ENCODE data around the gene KLHL22. TPM values are rescaled to one million over a fixed set of nuclear protein-coding genes. Genes with fewer than 3 reads are reported as not detected.
"Not testable (repeated sequence)": the region's sequence is repeated elsewhere in the genome, so short reads cannot be mapped to it uniquely, and the experiment has no call there.

Gene KLHL22
- total and polyA plus RNA-seq, 2 experiments from 2014 or later, result 23.6 to 38.0 TPM

DNA sequence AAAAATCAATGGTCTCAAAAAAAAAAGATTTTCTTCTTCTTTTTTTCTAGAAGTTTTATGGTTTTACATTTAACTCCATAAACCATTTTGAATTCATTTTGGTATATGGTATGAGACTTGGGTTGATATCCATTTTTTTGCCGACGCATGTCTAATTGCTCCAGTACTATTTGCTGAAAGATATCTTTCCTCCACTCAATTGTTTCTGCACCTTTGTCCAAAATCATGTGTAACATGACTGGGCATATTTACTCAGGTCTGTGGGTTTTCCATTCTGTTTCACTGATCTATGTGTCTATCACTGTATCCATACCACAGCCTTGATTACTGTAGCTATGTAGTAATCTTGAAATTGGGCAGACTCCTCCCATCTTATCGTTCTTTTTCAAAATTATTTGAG, 42.4 kb downstream of the KLHL22 start:
- H3K4me1 ChIP-seq (ENCODE audit: insufficient read depth), result no peaks in the 10 kb centered on the region
- no peaks in the 10 kb centered on the region for H3K36me3 ChIP-seq (replicated peaks; ENCODE audit: insufficient read depth, low read depth)
- no peaks in the 10 kb centered on the region for H3K9me2 ChIP-seq (replicated peaks; ENCODE audit: insufficient read depth)
- no peaks in the 10 kb centered on the region for H3K27me3 ChIP-seq
- DNase-seq (ENCODE audit: low spot score), result no peak
- H2AFZ ChIP-seq, result no peak overlapping the region
- TF ChIP-seq, protein P1, sequence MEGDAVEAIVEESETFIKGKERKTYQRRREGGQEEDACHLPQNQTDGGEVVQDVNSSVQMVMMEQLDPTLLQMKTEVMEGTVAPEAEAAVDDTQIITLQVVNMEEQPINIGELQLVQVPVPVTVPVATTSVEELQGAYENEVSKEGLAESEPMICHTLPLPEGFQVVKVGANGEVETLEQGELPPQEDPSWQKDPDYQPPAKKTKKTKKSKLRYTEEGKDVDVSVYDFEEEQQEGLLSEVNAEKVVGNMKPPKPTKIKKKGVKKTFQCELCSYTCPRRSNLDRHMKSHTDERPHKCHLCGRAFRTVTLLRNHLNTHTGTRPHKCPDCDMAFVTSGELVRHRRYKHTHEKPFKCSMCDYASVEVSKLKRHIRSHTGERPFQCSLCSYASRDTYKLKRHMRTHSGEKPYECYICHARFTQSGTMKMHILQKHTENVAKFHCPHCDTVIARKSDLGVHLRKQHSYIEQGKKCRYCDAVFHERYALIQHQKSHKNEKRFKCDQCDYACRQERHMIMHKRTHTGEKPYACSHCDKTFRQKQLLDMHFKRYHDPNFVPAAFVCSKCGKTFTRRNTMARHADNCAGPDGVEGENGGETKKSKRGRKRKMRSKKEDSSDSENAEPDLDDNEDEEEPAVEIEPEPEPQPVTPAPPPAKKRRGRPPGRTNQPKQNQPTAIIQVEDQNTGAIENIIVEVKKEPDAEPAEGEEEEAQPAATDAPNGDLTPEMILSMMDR (IDR thresholded peaks at IDR 0.05; ENCODE audit: poor library complexity), result no peak
- no peak for TF ChIP-seq EZH2phosphoT487 (IDR thresholded peaks at IDR 0.05; ENCODE audit: low read depth, severe bottlenecking, unreplicated experiment)
- no peak for TF ChIP-seq EZH2 (IDR thresholded peaks at IDR 0.05; ENCODE audit: borderline replicate concordance)
- no peaks in the 10 kb centered on the region for H3K9me3 ChIP-seq (ENCODE audit: low read depth)
- H4K20me1 ChIP-seq (ENCODE audit: insufficient read depth, poor library complexity, severe bottlenecking), result no peaks in the 10 kb centered on the region
- H3K27ac ChIP-seq, result no peak overlapping the region
- no peaks in the 10 kb centered on the region for H3K79me2 ChIP-seq
- H3K4me2 ChIP-seq, result no peak overlapping the region
- 100% methylated on average over 3 of the region's 3 CpGs for WGBS (ENCODE audit: low lambda C conversion rate, missing lambda C conversion rate)
- H3K4me3 ChIP-seq, result no peak overlapping the region

- no peaks in the 10 kb centered on the region for H3K36me3 ChIP-seq (replicated peaks; ENCODE audit: insufficient read depth, low read depth)
- no peaks in the 10 kb centered on the region for H3K9me3 ChIP-seq (ENCODE audit: low read depth)
Observed at GRCh38 chr22:20451920-20452319, 43.7 kb downstream of the KLHL22 start.

GRCh38 chr22:20451129-20451778, 44.3 kb downstream of the KLHL22 start:
- H3K36me3 ChIP-seq (replicated peaks; ENCODE audit: insufficient read depth, low read depth); H3K4me1 ChIP-seq (ENCODE audit: insufficient read depth); H3K4me3 ChIP-seq; H4K20me1 ChIP-seq (ENCODE audit: insufficient read depth, poor library complexity, severe bottlenecking); H2AFZ ChIP-seq; H3K79me2 ChIP-seq; H3K9me2 ChIP-seq (replicated peaks; ENCODE audit: insufficient read depth); H3K27me3 ChIP-seq; H3K27ac ChIP-seq; H3K4me2 ChIP-seq; H3K9me3 ChIP-seq (ENCODE audit: low read depth); DNase-seq (ENCODE audit: low spot score): not testable (repeated sequence)
- WGBS (ENCODE audit: low lambda C conversion rate, missing lambda C conversion rate), result 96% methylated on average over 15 of the region's 15 CpGs

More at GRCh38 chr22:20451920-20452319, 43.7 kb downstream of the KLHL22 start:
- 84% methylated on average over 2 of the region's 2 CpGs for WGBS (ENCODE audit: low lambda C conversion rate, missing lambda C conversion rate)
- Histone ChIP-seq H3K27ac (no peak overlapping the region), H3K9me2 (replicated peaks; ENCODE audit: insufficient read depth) (no peaks in the 10 kb centered on the region), H3K27me3 (no peaks in the 10 kb centered on the region), H2AFZ (no peak overlapping the region), H3K4me2 (no peak overlapping the region), H3K4me1 (ENCODE audit: insufficient read depth) (no peaks in the 10 kb centered on the region), H3K4me3 (no peak overlapping the region), H4K20me1 (ENCODE audit: insufficient read depth, poor library complexity, severe bottlenecking) (no peaks in the 10 kb centered on the region), H3K79me2 (no peaks in the 10 kb centered on the region)
- DNase-seq (ENCODE audit: low spot score), result no peak
- TF ChIP-seq, protein P1 (IDR thresholded peaks at IDR 0.05; ENCODE audit: poor library complexity), result no peak
- TF ChIP-seq EZH2phosphoT487 (IDR thresholded peaks at IDR 0.05; ENCODE audit: low read depth, severe bottlenecking, unreplicated experiment) (no peak), EZH2 (IDR thresholded peaks at IDR 0.05; ENCODE audit: borderline replicate concordance) (no peak)

- Histone ChIP-seq H4K20me1 (ENCODE audit: insufficient read depth, poor library complexity, severe bottlenecking) (no peaks in the 10 kb centered on the region), H3K9me2 (replicated peaks; ENCODE audit: insufficient read depth) (no peaks in the 10 kb centered on the region), H3K79me2 (no peaks in the 10 kb centered on the region), H3K27ac (no peak overlapping the region), H3K4me2 (no peak overlapping the region), H2AFZ (no peak overlapping the region), H3K9me3 (ENCODE audit: low read depth) (no peaks in the 10 kb centered on the region), H3K27me3 (no peaks in the 10 kb centered on the region), H3K4me1 (ENCODE audit: insufficient read depth) (no peaks in the 10 kb centered on the region), H3K4me3 (no peak overlapping the region), H3K36me3 (replicated peaks; ENCODE audit: insufficient read depth, low read depth) (no peaks in the 10 kb centered on the region)
- TF ChIP-seq, protein P1 (IDR thresholded peaks at IDR 0.05; ENCODE audit: poor library complexity), result no peak
- TF ChIP-seq EZH2phosphoT487 (IDR thresholded peaks at IDR 0.05; ENCODE audit: low read depth, severe bottlenecking, unreplicated experiment) (no peak), EZH2 (IDR thresholded peaks at IDR 0.05; ENCODE audit: borderline replicate concordance) (no peak)
- 94% methylated on average over 1 of the region's 1 CpG for WGBS (ENCODE audit: low lambda C conversion rate, missing lambda C conversion rate)
- no peak for DNase-seq (ENCODE audit: low spot score)
Observed at GRCh38 chr22:20450551-20450906, 45.1 kb downstream of the KLHL22 start.

All from hepatocyte (in vitro differentiated cells).